PC-3 (cell line): ENCODE data around the gene SIVA1. TPM values are rescaled to one million over a fixed set of nuclear protein-coding genes. Genes with fewer than 3 reads are reported as not detected.
A peak's percentile ranks its signal among the peaks of the same experiment; 100 is the strongest.

Experiments
- ATAC-seq: fragments of 200-7000 bp; cut with Tn5 transposase; 2 replicates; pipeline ENCODE4 v1.9.1; 2020; ENCODE audit warnings: mild to moderate bottlenecking, moderate library complexity
- BruUV-seq: library from RNA; stranded (reverse); fragments of 400-500 nt; replicated peaks from 2 replicates; lab custom pipeline; 2021; lab: Mats Ljungman, UMichigan
- CTCF ChIA-PET: fragments of 300-600 bp; sonication (Branson Sonifier 250); formaldehyde crosslinking; loops from one replicate; lab custom pipeline; 2022; ENCODE audit warnings: antibody characterized with exemption; lab: Charles Lee
- POLR2A ChIA-PET: fragments of 300-600 bp; sonication (Branson Sonifier 250); formaldehyde crosslinking; loops from one replicate; lab custom pipeline; 2022; ENCODE audit warnings: antibody characterized with exemption; ENCODE audit not compliant: unreplicated experiment; lab: Charles Lee
- DNase-seq: peaks from one replicate; pipeline ENCODE4 v3.0.0-alpha.2; 2015
- H2AFZ ChIP-seq: fragments of 300-600 bp; sonication (generic); 2 replicates; pipeline ENCODE4 v1.6.0; 2016; ENCODE audit warnings: antibody characterized with exemption, low read length
- H3F3A ChIP-seq: fragments of 300-600 bp; sonication (generic); one replicate; pipeline ENCODE4 v1.6.0; 2017; ENCODE audit warnings: antibody characterized with exemption, low read length, control low read depth, mild to moderate bottlenecking; ENCODE audit not compliant: unreplicated experiment
- H3K27ac ChIP-seq: fragments of 300-600 bp; sonication (generic); 2 replicates; pipeline ENCODE4 v1.5.1; 2016; ENCODE audit warnings: mild to moderate bottlenecking, low read length
- H3K27me3 ChIP-seq: fragments of 300-600 bp; sonication (generic); 2 replicates; pipeline ENCODE4 v1.6.1; 2016; ENCODE audit warnings: low read length, mixed read lengths
- H3K36me3 ChIP-seq: fragments of 300-600 bp; sonication (generic); 2 replicates; pipeline ENCODE4 v1.6.1; 2016; ENCODE audit warnings: low read depth, mixed run types, low read length, mixed read lengths
- H3K4me1 ChIP-seq: fragments of 300-600 bp; sonication (generic); 2 replicates; pipeline ENCODE4 v1.5.1; 2016; ENCODE audit warnings: low read length; ENCODE audit not compliant: insufficient read depth
- H3K4me2 ChIP-seq: fragments of 300-600 bp; sonication (generic); 2 replicates; pipeline ENCODE4 v1.6.0; 2016; ENCODE audit warnings: low read length
- H3K4me3 ChIP-seq: fragments of 300-600 bp; sonication (generic); 2 replicates; pipeline ENCODE4 v1.5.1; 2016; ENCODE audit warnings: mild to moderate bottlenecking, low read length, mixed read lengths
- H3K79me2 ChIP-seq: fragments of 300-600 bp; sonication (generic); 2 replicates; pipeline ENCODE4 v1.6.1; 2017; ENCODE audit warnings: low read length, mixed read lengths
- H3K9ac ChIP-seq: fragments of 300-600 bp; sonication (generic); 2 replicates; pipeline ENCODE4 v1.6.0; 2016; ENCODE audit warnings: mild to moderate bottlenecking, low read length
- H3K9me2 ChIP-seq: fragments of 300-600 bp; sonication (generic); replicated peaks from 2 replicates; pipeline ENCODE4 v1.6.1; 2016; ENCODE audit warnings: mixed run types, low read length, mixed read lengths
- H3K9me3 ChIP-seq: fragments of 300-600 bp; sonication (generic); 2 replicates; pipeline ENCODE4 v1.6.1; 2016; ENCODE audit warnings: low read length, mixed read lengths
- H4K20me1 ChIP-seq: fragments of 300-600 bp; sonication (generic); 2 replicates; pipeline ENCODE4 v1.6.1; 2016; ENCODE audit warnings: low read length, mixed read lengths
- CTCF ChIP-seq: fragments of 300-600 bp; sonication (generic); conservative IDR thresholded peaks from 2 replicates; pipeline ENCODE4 v1.5.1; 2017; ENCODE audit warnings: antibody characterized with exemption, low read depth, mild to moderate bottlenecking, low read length
- EZH2 ChIP-seq: fragments of 300-600 bp; sonication (generic); IDR thresholded peaks from one replicate; pipeline ENCODE4 v1.6.1; 2017; ENCODE audit warnings: antibody characterized with exemption, mild to moderate bottlenecking, low read length; ENCODE audit not compliant: unreplicated experiment
- EZH2phosphoT487 ChIP-seq: fragments of 300-600 bp; sonication (generic); IDR thresholded peaks from 2 replicates; pipeline ENCODE4 v1.6.1; 2018; ENCODE audit warnings: mild to moderate bottlenecking, antibody characterized with exemption, low read length, borderline replicate concordance
- intact Hi-C: fragments of 100-400 bp; cut with micrococcal nuclease; formaldehyde crosslinking; loops from 2 replicates; pipeline ENCODE4 v1.9.0; 2023
- total RNA-seq: library from RNA; depleted of rRNA; stranded (reverse); fragments of >200 nt; gene quantifications from 2 replicates; pipeline ENCODE4 v1.2.3, GENCODE V29; 2014

The SIVA1 gene
- total RNA-seq, 1 experiment from 2014 or later = 375 TPM

GRCh38 chr14:104803280-104803911 is 50.4 kb downstream of the SIVA1 start:
- DNase-seq = no peak
- Histone ChIP-seq H3K4me3 (no peak overlapping the region), H3K27me3 (no peaks in the 10 kb centered on the region), H3F3A (no peaks in the 10 kb centered on the region), H2AFZ (no peak overlapping the region), H3K36me3 (no peaks in the 10 kb centered on the region), H3K4me2 (0 out of 2 replicates have a peak overlapping the region, but pooled peaks have one; percentile 15), H3K27ac (no peak overlapping the region), H3K9me2 (no peaks in the 10 kb centered on the region), H3K79me2 (peaks cover 18% of the 10 kb centered on the region), H3K9me3 (no peaks in the 10 kb centered on the region), H3K9ac (no peak overlapping the region), H3K4me1 (peaks cover 38% of the 10 kb centered on the region), H4K20me1 (0 out of 2 replicates have a peak, but pooled peaks cover 4% of the 10 kb centered on the region)
- no peak for ATAC-seq
- TF ChIP-seq CTCF = no peak
- no peak for TF ChIP-seq EZH2
- no peak for TF ChIP-seq EZH2phosphoT487
- POLR2A ChIA-PET = no interaction called here
- CTCF ChIA-PET = interaction anchor here (1.0 kb wide), 1 partner anchor 23 kb away, joined by 13 read pairs; no protein-coding TSS in a partner anchor
- intact Hi-C loops = no loop called here
- no TSS peak for BruUV-seq

- peaks cover 18% of the 10 kb centered on the region for H3K79me2 ChIP-seq
- H3K9me2 ChIP-seq = no peaks in the 10 kb centered on the region
- no peaks in the 10 kb centered on the region for H3K27me3 ChIP-seq
- no peak for ATAC-seq
- no TSS peak for BruUV-seq
- no peak overlapping the region for H3K4me3 ChIP-seq
- no peak overlapping the region for H2AFZ ChIP-seq
- intact Hi-C loops = no loop called here
- TF ChIP-seq CTCF (no peak), EZH2phosphoT487 (no peak), EZH2 (no peak)
- no peaks in the 10 kb centered on the region for H3F3A ChIP-seq
- no peaks in the 10 kb centered on the region for H3K36me3 ChIP-seq
- no peaks in the 10 kb centered on the region for H3K9me3 ChIP-seq
- no peak overlapping the region for H3K27ac ChIP-seq
- peak; percentile 44 for DNase-seq
- H4K20me1 ChIP-seq = 0 out of 2 replicates have a peak, but pooled peaks cover 4% of the 10 kb centered on the region
- H3K9ac ChIP-seq = no peak overlapping the region
- ChIA-PET POLR2A (no interaction called here), CTCF (no interaction called here)
- 0 out of 2 replicates have a peak overlapping the region, but pooled peaks have one; percentile 15 for H3K4me2 ChIP-seq
- peaks cover 38% of the 10 kb centered on the region for H3K4me1 ChIP-seq
Observed at GRCh38 chr14:104803912-104804410, 51.0 kb downstream of the SIVA1 start.
